Astrocyte of the hippocampus (primary cell): ENCODE data around the gene CREB3L1.

Source experiments
- DNase-seq: peaks from one replicate; pipeline ENCODE4 v3.0.0; 2011; ENCODE audit warnings: low read depth, low spot score

The CREB3L1 gene

GRCh38 chr11:46326813-46327416 lies 49.5 kb downstream of the CREB3L1 start:
- DNase-seq, result no peak

DNA sequence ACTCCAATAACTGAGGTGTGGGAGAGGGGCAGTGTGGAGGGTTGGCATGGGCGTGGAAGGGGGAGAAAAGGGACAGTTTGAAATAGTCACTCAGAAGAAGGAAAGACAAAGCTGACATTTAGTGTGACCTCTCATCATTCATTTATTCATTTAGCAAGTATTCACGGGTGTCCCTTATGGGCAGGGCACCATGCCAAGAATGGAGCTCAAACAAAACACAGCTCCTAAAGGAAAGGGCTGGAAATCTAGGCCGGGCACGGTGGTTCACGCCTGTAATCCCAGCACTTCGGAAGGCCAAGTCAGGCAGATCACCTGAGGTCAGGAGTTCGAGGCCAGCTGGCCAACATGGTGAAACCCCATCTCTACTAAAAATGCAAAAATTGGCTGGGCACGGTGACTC lies 50.4 kb downstream of the CREB3L1 start:
- DNase-seq, result no peak

DNA sequence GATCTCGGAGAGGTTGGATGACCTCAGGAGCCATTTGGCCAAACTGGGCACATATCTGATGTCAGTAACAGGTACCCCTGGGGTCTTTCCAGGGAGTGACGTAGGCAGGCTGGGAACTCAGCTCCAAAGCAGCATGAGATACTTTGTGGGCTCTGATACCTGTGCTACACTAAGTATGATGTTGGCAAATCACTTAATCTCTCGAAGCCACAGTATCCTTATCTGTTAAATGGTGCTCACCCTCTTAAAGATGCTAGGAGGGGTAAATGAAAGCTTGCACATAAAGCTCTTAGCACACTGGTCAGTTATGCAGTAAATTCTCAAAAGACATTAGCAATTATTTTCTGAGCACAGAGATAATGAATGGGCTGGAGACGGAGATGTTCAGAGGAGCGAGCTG lies 52.7 kb downstream of the CREB3L1 start:
- no peak for DNase-seq

- no peak for DNase-seq
Measured at GRCh38 chr11:46330563-46331281, 53.3 kb downstream of the CREB3L1 start.

- no peak for DNase-seq
Measured at GRCh38 chr11:46331282-46331984, 54.0 kb downstream of the CREB3L1 start.

- DNase-seq, result no peak
Measured at GRCh38 chr11:46332093-46332567, 54.7 kb downstream of the CREB3L1 start.

GRCh38 chr11:46332568-46333393 lies 55.3 kb downstream of the CREB3L1 start:
- no peak for DNase-seq

DNA sequence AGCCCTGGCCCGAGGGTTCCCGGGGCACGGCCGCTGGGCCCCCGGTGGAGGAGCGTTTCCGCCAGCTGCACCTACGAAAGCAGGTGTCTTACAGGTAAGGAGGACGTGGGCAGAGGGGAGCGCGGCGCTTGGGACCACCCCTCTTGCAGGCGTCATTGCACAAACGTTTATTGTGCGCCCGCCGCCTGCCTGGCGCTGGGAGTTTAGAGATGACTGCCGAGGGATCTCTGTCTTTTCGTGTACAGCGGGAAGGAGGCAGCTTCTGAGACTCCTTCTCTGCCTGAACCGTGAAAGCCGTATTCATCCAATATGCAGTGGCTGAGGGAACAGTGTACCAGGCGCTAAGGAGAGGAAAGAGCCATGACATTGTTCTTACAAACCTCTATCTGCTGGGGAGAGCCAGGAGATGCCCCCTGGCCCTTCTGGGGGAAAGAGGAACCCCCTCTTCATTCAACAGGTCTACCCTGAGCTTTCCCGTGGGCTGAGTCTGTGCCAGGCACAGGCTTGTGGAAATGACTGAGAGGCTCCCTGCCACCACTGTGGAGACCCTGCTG lies 56.0 kb downstream of the CREB3L1 start:
- DNase-seq, result no peak

- no peak for DNase-seq
Measured at GRCh38 chr11:46334211-46334610, 56.7 kb downstream of the CREB3L1 start.

DNA sequence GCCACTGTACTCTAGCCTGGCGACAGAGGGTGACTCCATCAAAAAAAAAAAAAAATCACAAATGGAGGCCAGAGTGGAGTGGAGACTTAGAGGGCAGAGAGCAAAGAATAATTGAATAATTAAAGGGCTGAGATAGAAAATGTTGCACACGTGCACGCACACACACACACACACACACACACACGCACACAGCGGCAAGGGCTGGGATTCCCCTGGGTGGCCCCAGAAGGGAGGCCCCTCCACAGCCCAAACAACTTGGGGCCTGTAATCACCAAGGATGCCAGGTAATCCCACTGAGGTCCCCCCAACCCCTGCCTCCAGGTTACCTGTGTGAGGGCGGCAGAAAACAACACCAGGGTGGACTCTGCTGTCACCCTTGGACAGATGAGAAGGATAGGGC lies 57.8 kb downstream of the CREB3L1 start:
- DNase-seq, result no peak

DNA sequence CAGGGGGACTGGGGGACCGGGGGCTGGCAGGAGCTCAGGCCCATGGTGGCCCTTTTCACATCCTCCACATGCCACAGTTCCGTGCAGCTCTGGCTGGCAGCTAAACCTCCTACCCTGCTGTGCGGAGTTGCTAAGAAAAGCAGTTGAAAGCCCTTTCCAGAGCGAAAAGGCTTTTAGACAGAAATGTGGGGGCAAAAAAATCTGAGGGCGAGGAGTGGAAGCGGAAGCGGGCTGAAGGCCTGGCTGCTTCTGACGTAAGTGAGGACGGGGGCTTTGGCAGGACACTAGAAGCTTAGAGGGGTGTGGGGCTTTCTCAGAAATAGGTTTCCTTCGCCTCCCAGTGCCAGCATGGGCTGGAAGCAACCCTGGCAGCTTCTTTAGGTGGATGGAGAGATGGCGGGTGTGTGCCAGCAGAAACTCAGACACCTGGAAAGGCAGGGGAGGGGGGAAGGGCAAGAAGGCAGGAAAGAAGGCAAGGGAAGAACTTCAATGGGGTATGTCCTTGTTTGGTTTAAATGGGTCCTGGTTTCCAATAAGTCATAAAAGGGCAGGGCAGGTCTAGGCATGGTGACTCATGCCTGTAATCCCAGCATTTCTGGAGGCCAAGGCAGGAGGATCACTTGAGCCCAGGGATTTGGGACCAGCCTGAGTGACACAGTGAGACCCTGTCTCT lies 58.6 kb downstream of the CREB3L1 start:
- DNase-seq, result no peak

- DNase-seq, result no peak
Measured at GRCh38 chr11:46336563-46337180, 59.2 kb downstream of the CREB3L1 start.

GRCh38 chr11:46337626-46338345 lies 60.3 kb downstream of the CREB3L1 start:
- no peak for DNase-seq

- DNase-seq, result no peak
Measured at GRCh38 chr11:46338636-46338987, 61.1 kb downstream of the CREB3L1 start.

DNA sequence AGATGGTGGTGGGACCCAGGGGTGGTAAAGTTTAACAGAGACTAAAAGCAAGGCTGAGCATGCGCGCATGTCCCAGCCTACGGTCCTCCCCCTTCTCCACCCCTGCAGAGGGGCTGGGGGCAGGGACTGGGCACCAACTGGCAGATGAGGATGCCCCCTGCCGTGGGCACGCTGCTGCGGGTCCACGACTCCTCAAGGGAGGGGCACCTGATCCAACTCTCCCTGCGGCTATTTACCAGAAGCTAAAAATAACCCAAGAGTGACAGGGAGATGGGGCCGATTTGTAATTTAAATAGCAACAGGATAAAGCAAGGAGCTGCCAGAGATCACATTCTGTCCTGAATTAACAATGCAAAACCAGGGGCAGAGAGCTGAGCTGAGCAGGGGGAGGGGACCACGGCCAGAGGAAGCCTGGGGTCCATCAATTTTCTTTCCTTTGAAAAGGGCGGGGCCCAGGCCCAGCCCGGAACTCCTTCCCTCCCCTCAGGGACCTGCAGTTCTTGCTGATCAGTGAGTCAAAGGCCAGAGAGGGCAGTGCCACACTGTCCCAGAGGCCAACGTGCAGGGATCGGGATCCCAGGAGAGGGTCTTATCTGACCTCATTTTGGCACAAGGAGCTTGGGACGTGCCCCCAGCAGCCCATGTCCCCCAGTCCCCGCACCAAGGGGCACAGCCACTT lies 61.7 kb downstream of the CREB3L1 start:
- no peak for DNase-seq

DNA sequence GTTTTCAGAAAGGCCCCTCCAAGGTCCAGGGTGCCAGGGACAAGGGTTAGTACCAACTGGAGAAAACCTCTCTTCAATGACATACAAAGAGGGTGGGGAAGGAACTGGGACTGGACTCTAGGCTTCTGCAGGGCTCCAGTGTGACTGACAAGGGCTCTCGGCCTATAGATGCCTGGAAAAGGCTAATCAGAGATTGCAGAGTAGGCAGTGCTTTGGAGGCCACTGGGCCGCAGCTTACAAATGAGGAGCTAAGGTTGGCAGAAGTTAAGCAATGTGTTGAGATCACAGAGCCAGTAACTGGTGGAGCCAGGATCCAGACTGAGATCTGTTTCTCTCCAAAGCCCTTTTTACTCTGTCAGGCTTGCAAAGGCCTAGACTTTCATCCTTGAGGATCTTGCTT lies 62.4 kb downstream of the CREB3L1 start:
- no peak for DNase-seq

GRCh38 chr11:46341454-46341853 lies 64.0 kb downstream of the CREB3L1 start:
- DNase-seq, result no peak

DNA sequence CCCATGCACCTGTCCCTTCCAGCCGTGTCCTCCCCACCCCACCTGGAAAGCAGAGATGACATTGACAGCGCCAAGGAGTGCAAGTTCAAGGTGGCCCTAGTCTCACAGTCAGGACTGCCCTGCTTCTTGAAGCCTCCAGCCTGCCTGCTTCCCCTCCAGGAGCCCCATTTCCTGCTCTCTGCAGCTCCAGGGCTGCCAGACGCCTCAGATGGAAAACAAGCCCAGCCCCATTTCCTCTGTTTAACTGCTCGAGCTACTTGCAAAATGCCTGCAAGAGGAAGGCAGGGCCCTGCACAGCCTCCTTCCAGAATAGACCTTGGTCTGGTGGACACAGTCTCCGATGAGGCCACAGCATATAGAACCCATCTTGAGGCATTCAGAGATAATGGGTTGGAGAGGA lies 64.8 kb downstream of the CREB3L1 start:
- DNase-seq, result no peak

GRCh38 chr11:46343520-46343919 lies 66.1 kb downstream of the CREB3L1 start:
- DNase-seq, result no peak
